ENCODE measurements around the gene COL16A1. TPM values are rescaled to one million over a fixed set of nuclear protein-coding genes. Genes with fewer than 3 reads are reported as not detected.

Gene COL16A1
- total RNA-seq, 1 donor from 2014 or later: 4.1 TPM

GRCh38 chr1:31669433-31669785 lies 34.4 kb downstream of the COL16A1 start:
- FAIRE-seq (no peak), DNase-seq (ENCODE audit: low spot score in 2 of 2) (no peak)

DNA sequence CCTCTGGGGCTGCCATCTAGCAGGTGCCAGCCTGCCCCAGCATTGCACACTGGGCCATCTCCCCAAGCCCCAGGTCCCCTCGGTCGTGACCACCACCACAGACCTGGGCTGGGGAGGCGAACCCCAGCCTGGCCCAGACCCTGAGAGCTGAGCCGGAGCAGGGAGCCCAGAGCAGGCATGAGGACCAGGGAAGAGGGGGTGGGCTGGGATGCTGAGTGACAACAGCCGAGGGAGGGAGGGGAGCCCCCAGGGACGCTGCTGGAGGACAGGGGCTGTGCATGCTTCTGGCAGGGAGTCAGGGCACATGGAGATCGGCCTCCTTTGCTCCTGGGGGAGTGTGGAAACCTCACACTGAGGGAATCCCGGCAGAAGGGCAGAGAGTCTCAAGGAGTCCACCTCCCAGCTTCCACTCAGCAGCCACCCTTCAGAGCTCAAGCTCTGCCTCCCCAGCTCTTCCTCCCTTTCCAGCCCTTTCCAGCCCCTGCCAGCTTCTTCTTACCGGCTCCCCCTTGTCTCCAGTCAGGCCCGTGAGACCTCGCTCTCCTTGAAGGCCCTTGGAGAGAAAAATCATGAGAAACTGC lies 35.4 kb downstream of the COL16A1 start:
- DNase-seq (ENCODE audit: low spot score in 2 of 2) (no peak), FAIRE-seq (no peak)

- no peak for FAIRE-seq
- no peak for DNase-seq (ENCODE audit: low spot score in 2 of 2)
Observed at GRCh38 chr1:31667065-31667785, 36.6 kb downstream of the COL16A1 start.

- DNase-seq (ENCODE audit: low spot score in 2 of 2): no peak
- no peak for FAIRE-seq
Observed at GRCh38 chr1:31666263-31666963, 37.4 kb downstream of the COL16A1 start.

DNA sequence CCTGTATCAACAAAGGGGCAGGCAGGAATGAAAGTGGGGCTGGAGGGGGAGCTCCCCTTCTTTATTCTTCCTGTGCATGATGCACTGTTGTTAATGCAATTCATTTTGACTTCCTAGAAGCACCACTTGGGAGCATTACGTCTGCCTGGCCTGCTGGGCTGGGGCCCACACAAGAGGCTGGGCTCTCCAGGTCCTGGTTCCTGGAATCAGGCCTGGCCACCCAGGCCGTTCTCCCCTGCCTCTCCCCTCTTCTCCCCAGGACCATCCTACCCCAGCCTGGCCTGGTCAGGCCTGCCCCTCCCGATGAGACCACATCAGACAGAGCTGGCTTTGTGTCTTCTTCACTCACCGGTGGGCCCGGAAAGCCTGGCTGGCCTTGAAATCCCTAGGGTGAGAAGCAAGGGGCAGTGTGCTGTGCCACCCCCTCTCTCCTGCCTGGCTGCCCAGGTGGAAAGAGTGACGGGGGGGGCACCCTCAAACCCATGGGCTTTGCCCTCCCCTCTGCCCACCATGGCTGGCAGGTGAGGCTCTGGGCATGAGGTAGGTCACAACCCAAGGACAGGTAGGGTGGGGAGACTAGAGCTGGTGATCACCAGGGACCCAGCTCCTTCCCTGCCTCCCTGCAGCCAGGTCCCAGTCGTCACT lies 38.5 kb downstream of the COL16A1 start:
- DNase-seq (ENCODE audit: low spot score in 2 of 2) (no peak), FAIRE-seq (no peak)

- FAIRE-seq (no peak), DNase-seq (ENCODE audit: low spot score in 2 of 2) (no peak)
Observed at GRCh38 chr1:31664528-31664927, 39.3 kb downstream of the COL16A1 start.

DNA sequence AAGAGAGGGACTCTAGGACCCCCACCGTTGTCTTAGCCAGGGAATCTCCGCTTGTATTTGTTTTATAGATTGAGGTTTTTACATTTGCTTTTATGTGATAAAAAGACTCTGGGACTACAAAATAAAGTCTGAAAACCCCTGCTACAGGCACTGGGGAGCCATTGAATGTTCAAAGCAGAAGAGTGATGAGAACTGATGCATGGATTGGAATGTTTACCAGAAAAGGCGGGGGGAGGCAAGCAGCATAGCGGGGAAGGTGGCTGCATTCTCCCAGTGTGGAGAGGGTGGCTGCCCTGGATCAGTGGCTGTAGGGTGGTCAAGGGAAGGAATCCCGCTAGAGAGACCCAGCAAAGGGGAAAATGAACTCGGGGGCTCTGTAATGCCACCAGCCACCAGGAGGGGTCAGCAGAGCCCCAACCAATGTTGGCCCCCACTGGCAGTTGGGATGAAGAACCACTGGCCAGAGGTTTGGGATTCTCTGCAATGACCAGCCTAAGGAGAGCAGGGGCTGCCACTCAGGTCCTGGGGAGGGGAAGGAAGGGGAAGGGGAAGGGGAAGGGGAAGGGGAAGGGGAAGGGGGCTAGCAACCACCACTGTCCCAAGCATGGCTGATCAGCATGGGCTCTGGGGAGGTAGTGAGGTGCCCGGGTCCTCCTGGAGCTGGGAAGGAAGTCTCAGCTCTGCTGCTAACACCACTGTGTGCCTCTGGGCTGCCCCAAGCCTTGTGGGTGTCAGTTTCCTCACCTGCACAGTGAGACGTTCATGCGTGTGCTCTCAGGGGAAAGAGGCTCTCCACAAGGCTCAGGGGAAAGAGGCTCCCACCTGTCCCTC lies 40.0 kb downstream of the COL16A1 start:
- no peak for FAIRE-seq
- DNase-seq (ENCODE audit: low spot score in 2 of 2): peak; percentile 78 to 86

DNA sequence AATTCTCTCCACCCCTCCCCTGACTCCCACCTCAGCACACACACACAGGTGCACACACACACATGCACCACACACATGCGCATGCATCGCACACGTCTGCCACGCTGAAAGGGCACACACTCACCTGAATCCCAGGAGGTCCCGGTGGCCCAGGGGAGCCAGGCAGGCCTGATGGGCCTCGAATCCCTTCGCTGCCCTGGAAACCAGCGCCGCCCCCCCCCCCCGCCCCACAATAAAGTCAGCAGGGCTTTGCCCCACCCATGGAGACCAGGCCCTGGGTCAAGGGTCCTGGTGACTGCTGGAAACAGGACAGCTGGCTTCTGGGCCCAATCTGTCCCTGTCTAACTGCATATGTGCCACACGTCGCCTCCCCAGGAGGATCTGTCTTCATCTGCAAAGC lies 41.4 kb downstream of the COL16A1 start:
- FAIRE-seq: no peak
- no peak for DNase-seq (ENCODE audit: low spot score in 2 of 2)

GRCh38 chr1:31661856-31662255 lies 42.0 kb downstream of the COL16A1 start:
- DNase-seq (ENCODE audit: low spot score in 2 of 2) (no peak), FAIRE-seq (no peak)

GRCh38 chr1:31660871-31661455 lies 42.9 kb downstream of the COL16A1 start:
- FAIRE-seq: no peak
- no peak for DNase-seq (ENCODE audit: low spot score in 2 of 2)

- no peak for FAIRE-seq
- DNase-seq (ENCODE audit: low spot score in 2 of 2): no peak
Observed at GRCh38 chr1:31659889-31660288, 43.9 kb downstream of the COL16A1 start.

DNA sequence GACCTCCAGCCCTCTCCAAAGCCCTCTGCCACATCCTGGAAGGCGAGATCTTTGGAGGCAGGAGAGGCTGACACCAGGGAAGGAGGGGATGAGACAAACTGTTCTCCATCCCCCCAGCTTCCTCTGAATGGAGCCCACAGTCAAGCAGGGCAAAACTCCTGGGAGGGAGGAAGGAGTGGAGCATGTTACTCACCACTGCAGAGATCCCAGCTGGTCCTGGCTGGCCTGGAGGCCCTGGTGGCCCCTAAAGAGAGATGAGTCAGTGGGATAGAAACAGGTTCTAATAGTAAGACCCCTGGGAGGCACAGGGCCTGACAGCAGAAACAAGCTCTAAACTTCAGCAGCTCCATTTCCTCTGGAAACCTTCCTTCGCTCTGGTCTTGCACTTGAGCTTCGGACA lies 45.1 kb downstream of the COL16A1 start:
- DNase-seq (ENCODE audit: low spot score in 2 of 2) (no peak), FAIRE-seq (no peak)

DNA sequence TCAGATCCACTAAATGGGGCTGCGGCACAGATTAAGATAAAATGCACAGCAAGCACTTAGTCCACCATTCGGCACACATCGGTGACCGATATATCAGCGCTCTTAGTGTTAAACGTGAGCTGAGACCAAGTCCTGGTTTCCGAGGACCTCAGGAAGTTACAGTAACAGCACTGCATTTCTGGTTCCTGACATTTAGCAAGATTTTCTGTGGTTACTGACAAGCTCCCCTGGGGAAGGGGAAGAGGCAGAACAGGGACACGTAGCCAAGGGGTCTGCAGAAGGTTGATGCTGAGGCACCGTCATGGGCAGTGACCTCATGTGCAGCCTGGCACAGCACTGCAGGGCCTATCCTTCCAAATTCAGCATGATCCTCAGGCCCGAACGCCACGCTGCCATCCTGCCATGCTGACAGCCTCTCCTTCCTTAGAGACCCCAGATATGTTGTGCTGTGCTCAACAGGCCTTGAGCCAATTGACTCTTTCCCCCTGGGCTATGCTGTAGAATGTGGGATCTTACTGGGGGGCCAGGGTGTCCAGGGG lies 45.8 kb downstream of the COL16A1 start:
- FAIRE-seq: no peak
- DNase-seq (ENCODE audit: low spot score in 2 of 2): no peak

DNA sequence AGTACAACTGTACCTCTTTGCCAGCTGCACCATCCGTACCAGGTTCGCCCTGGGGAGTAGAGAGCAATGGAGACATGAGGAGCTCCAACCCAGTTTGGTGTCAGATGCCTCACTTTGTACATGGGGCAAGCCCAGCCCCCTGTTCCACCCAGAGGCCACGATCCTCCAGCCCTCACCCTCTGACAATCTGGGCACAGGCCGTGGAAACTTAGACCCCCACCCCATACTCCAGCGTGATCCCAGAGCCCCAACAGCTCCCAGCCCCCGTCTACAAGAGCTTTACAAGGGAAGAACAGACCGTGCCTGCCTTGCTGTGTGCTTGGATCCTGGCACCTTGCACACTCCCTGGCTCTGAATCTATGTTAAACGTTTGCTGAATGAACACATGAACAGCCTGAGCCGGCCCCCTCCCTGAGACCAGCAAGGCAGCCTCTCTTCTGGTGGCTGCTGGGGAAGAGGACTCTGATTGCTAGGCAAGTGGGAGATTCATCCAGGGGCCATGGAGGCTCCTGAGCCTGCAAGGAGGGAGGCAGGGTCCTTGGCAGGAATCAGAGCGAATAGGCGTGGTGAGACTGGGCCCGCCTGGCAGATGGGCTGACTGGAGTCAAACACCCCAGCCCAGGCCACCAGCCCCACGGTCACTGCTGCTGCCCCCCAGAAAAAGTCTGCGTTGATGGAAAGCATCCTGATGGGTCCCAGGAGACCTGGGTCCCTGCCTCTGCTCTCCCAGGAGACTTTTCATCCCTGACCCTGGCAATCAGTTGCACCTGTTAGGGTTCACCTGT lies 46.6 kb downstream of the COL16A1 start:
- DNase-seq (ENCODE audit: low spot score in 2 of 2): no peak
- FAIRE-seq: no peak

DNA sequence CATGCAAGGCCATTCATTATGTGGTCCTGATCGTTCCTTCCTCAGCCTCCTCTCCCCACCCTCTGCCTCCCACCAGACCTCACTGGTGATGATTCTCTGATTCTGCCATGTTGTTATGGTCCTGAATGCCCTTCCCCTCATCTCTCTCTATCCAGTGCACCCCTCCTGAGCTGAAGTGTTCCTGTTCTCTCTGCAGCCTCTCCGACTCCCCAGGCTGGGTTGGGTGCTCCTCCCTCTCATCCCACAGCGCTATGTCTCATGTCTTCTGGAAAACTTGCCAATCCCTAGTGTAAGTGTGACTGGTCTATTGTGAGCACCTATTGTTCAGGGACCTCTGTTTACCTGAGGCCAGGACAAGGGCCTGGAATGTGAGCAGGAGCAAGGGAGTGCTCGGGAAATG lies 48.1 kb downstream of the COL16A1 start:
- no peak for FAIRE-seq
- no peak for DNase-seq (ENCODE audit: low spot score in 2 of 2)

- DNase-seq (ENCODE audit: low spot score in 2 of 2) (no peak), FAIRE-seq (no peak)
Observed at GRCh38 chr1:31655104-31655503, 48.7 kb downstream of the COL16A1 start.

- DNase-seq (ENCODE audit: low spot score in 2 of 2): no peak
- FAIRE-seq: no peak
Observed at GRCh38 chr1:31654474-31654776, 49.4 kb downstream of the COL16A1 start.

- no peak for FAIRE-seq
- no peak for DNase-seq (ENCODE audit: low spot score in 2 of 2)
Observed at GRCh38 chr1:31653717-31654473, 49.9 kb downstream of the COL16A1 start.
